Thoracic aorta (tissue), 2 donors: Measurements from ENCODE around the gene USH2A. TPM values are rescaled to one million over a fixed set of nuclear protein-coding genes. Genes with fewer than 3 reads are reported as not detected.

ENCODE experiments used
- ATAC-seq: fragments of 150-250 bp; one replicate; pipeline ENCODE4 v1.8.0; 2017; ENCODE audit warnings: low read depth; ENCODE audit not compliant: insufficient number of reproducible peaks, low FRiP score
- DNase-seq: peaks from one replicate; pipeline ENCODE4 v3.0.0-alpha.2; 2020; ENCODE audit warnings: low spot score
- H3K27ac ChIP-seq, 2 donors: fragments of 200-600 bp; sonication (generic); 1 replicate in 1 of 2; 2 replicates in 1 of 2; pipeline ENCODE4 v1.5.1; 2016; ENCODE audit warnings: mild to moderate bottlenecking in 2 of 2, moderate library complexity in 2 of 2
- H3K27me3 ChIP-seq: fragments of 200-600 bp; sonication (generic); replicated peaks from 2 replicates; pipeline ENCODE4 v1.6.0; 2016; ENCODE audit warnings: mild to moderate bottlenecking; ENCODE audit not compliant: insufficient read depth
- H3K36me3 ChIP-seq: fragments of 200-600 bp; sonication (generic); one replicate; pipeline ENCODE4 v1.5.1; 2016
- H3K4me1 ChIP-seq, 2 donors: fragments of 200-600 bp; sonication (generic); 1 replicate in 1 of 2; 2 replicates in 1 of 2; pipeline versions ENCODE4 v1.5.1 to v1.6.0; 2016; ENCODE audit warnings: low read depth in 2 of 2, mild to moderate bottlenecking in 1 of 2; ENCODE audit not compliant: control insufficient read depth in 1 of 2
- H3K4me3 ChIP-seq: fragments of 200-600 bp; sonication (generic); 2 replicates; pipeline ENCODE4 v1.5.1; 2016; ENCODE audit warnings: mild to moderate bottlenecking
- H3K9me3 ChIP-seq: fragments of 200-600 bp; sonication (generic); 2 replicates; pipeline ENCODE4 v1.5.1; 2016
- CTCF ChIP-seq: fragments of 200-600 bp; sonication (generic); IDR thresholded peaks from one replicate; pipeline ENCODE4 v1.5.1; 2019; ENCODE audit warnings: antibody characterized with exemption
- total RNA-seq, 2 donors: library from RNA; depleted of rRNA; stranded (reverse); fragments of >200 nt; gene quantifications; one replicate each; pipeline versions ENCODE4 v1.1.0 to v1.2.3, GENCODE V29; 2016

Gene USH2A
- total RNA-seq, 2 donors from 2014 or later, result not detected

- no peak for ATAC-seq
Observed at GRCh38 chr1:215932558-215932957, 490.7 kb downstream of the USH2A start.

GRCh38 chr1:215926670-215927069, 496.6 kb downstream of the USH2A start:
- Histone ChIP-seq H3K36me3 (no peaks in the 10 kb centered on the region), H3K4me3 (no peak overlapping the region), H3K27ac (no peak overlapping the region), H3K27me3 (no peaks in the 10 kb centered on the region), H3K4me1 (no peaks in the 10 kb centered on the region), H3K9me3 (no peaks in the 10 kb centered on the region)
- ATAC-seq, result no peak
- DNase-seq, result no peak
- TF ChIP-seq CTCF, result no peak

More at GRCh38 chr1:215932558-215932957, 490.7 kb downstream of the USH2A start:
- Histone ChIP-seq H3K4me3 (no peak overlapping the region), H3K36me3 (no peaks in the 10 kb centered on the region), H3K9me3 (no peaks in the 10 kb centered on the region), H3K4me1 (no peaks in the 10 kb centered on the region), H3K27ac (no peak overlapping the region), H3K27me3 (no peaks in the 10 kb centered on the region)
- DNase-seq, result no peak
- TF ChIP-seq CTCF, result no peak

GRCh38 chr1:215923129-215923824, 500.0 kb downstream of the USH2A start:
- Histone ChIP-seq H3K27ac (no peak overlapping the region), H3K27me3 (no peaks in the 10 kb centered on the region), H3K4me3 (no peak overlapping the region), H3K4me1 (no peaks in the 10 kb centered on the region), H3K9me3 (no peaks in the 10 kb centered on the region), H3K36me3 (no peaks in the 10 kb centered on the region)
- ATAC-seq (no peak), DNase-seq (no peak)
- TF ChIP-seq CTCF, result no peak

GRCh38 chr1:215911406-215911968, 511.8 kb downstream of the USH2A start:
- Histone ChIP-seq H3K4me3 (no peak overlapping the region), H3K4me1 (no peaks in the 10 kb centered on the region), H3K9me3 (no peaks in the 10 kb centered on the region), H3K36me3 (no peaks in the 10 kb centered on the region), H3K27ac (no peak overlapping the region), H3K27me3 (no peaks in the 10 kb centered on the region)
- no peak for TF ChIP-seq CTCF
- DNase-seq (no peak), ATAC-seq (no peak)

DNA sequence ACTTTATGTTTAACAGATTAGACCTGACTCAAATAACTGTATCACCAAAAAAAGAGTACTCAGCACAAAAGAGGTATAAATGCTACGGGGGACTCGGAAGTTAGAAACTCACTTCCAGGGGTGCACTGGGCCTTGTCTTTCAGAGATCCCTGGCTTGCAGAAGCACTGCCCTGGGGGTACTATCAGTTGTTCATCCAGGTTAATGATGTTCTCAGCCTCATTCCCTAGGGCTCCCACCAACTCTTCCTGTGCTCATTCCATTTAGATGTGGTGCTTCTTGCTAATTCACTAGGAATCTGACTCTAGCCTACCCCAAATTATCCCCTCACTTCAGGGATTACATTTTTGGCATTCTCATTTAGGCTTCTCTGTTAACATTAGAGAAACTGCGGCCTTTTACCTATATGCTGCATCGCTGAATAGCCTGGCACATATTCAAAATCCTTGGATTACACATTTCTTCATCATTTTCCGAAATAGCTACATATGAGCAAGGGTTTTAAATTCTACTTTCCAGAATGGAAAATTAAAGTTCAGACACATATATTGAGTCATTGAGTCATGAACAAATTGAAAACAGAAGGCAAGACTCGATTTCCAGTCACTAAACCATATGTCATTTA, 517.6 kb downstream of the USH2A start:
- Histone ChIP-seq H3K36me3 (no peaks in the 10 kb centered on the region), H3K27ac (no peak overlapping the region), H3K4me1 (no peaks in the 10 kb centered on the region), H3K4me3 (no peak overlapping the region), H3K9me3 (no peaks in the 10 kb centered on the region), H3K27me3 (no peaks in the 10 kb centered on the region)
- ATAC-seq (no peak), DNase-seq (no peak)
- no peak for TF ChIP-seq CTCF
